Measurements from ENCODE around the gene KRTAP19-1. TPM values are rescaled to one million over a fixed set of nuclear protein-coding genes. Genes with fewer than 3 reads are reported as not detected.

KRTAP19-1 gene
- polyA plus RNA-seq, 1 donor from 2014 or later: not detected

Small RNA genes lying within 50 kb of the gene (small RNA-seq; reads per million reads assigned to genes)
- gene AP000567.1 (0 reads per million in 3 experiments), gene KRTAP19-10P (0 reads per million in 3 experiments), gene KRTAP19-9P (0 reads per million in 3 experiments)

Other genes starting within 250 kb of the KRTAP19-1 start
- gene KRTAP24-1, start 197.4 kb downstream of the KRTAP19-1 start, polyA plus RNA-seq: not detected in 2 replicates
- gene KRTAP25-1, start 190.9 kb downstream of the KRTAP19-1 start, polyA plus RNA-seq: not detected in 2 replicates
- gene KRTAP26-1, start 160.1 kb downstream of the KRTAP19-1 start, polyA plus RNA-seq: not detected in 2 replicates
- gene KRTAP27-1, start 142.7 kb downstream of the KRTAP19-1 start, polyA plus RNA-seq: not detected in 2 replicates
- not detected in 2 replicates for gene KRTAP23-1, start 131.8 kb downstream of the KRTAP19-1 start, polyA plus RNA-seq
- gene KRTAP13-2, start 108.1 kb downstream of the KRTAP19-1 start, polyA plus RNA-seq: not detected in 2 replicates
- gene KRTAP13-1, start 84.3 kb downstream of the KRTAP19-1 start, polyA plus RNA-seq: not detected in 2 replicates
- gene KRTAP13-3, start 54.4 kb downstream of the KRTAP19-1 start, polyA plus RNA-seq: not detected in 2 replicates
- not detected in 2 replicates for gene KRTAP13-4, start 50.1 kb downstream of the KRTAP19-1 start, polyA plus RNA-seq
- gene KRTAP15-1, start 40.1 kb downstream of the KRTAP19-1 start, polyA plus RNA-seq: not detected in 2 replicates
- gene KRTAP19-2, start 7.1 kb upstream of the KRTAP19-1 start, polyA plus RNA-seq: not detected in 2 replicates
- gene KRTAP19-3, start 11.6 kb upstream of the KRTAP19-1 start, polyA plus RNA-seq: not detected in 2 replicates
- gene KRTAP19-4, start 16.8 kb upstream of the KRTAP19-1 start, polyA plus RNA-seq: not detected in 2 replicates
- gene KRTAP19-5, start 21.8 kb upstream of the KRTAP19-1 start, polyA plus RNA-seq: not detected in 2 replicates
- not detected in 2 replicates for gene KRTAP19-6, start 61.5 kb upstream of the KRTAP19-1 start, polyA plus RNA-seq
- gene KRTAP19-7, start 80.9 kb upstream of the KRTAP19-1 start, polyA plus RNA-seq: not detected in 2 replicates
- gene KRTAP22-2, start 110.0 kb upstream of the KRTAP19-1 start, polyA plus RNA-seq: not detected in 2 replicates
- not detected in 2 replicates for gene KRTAP6-3, start 112.1 kb upstream of the KRTAP19-1 start, polyA plus RNA-seq
- gene KRTAP6-2, start 118.5 kb upstream of the KRTAP19-1 start, polyA plus RNA-seq: not detected in 2 replicates
- gene KRTAP22-1, start 120.7 kb upstream of the KRTAP19-1 start, polyA plus RNA-seq: not detected in 2 replicates
- not detected in 2 replicates for gene KRTAP6-1, start 133.6 kb upstream of the KRTAP19-1 start, polyA plus RNA-seq
- gene KRTAP20-1, start 136.1 kb upstream of the KRTAP19-1 start, polyA plus RNA-seq: not detected in 2 replicates
- not detected in 2 replicates for gene KRTAP20-4, start 140.3 kb upstream of the KRTAP19-1 start, polyA plus RNA-seq
- not detected in 2 replicates for gene KRTAP20-2, start 154.8 kb upstream of the KRTAP19-1 start, polyA plus RNA-seq
- not detected in 2 replicates for gene KRTAP20-3, start 162.5 kb upstream of the KRTAP19-1 start, polyA plus RNA-seq
- not detected in 2 replicates for gene KRTAP21-3, start 238.4 kb upstream of the KRTAP19-1 start, polyA plus RNA-seq